Medulla oblongata (tissue), 1 donor: ENCODE data around the gene C16orf90.
"Not testable (repeated sequence)": the region's sequence is repeated elsewhere in the genome, so short reads cannot be mapped to it uniquely, and the experiment has no call there.

Experiments used
- DNase-seq: peaks from one replicate; pipeline ENCODE4 v3.0.0-alpha.2; 2015; ENCODE audit errors: extremely low spot score

The C16orf90 gene

GRCh38 chr16:3513892-3514583 is 18.7 kb upstream of the C16orf90 start:
- DNase-seq = no peak

GRCh38 chr16:3511286-3512180 is 16.2 kb upstream of the C16orf90 start:
- DNase-seq = no peak

- DNase-seq = no peak
These were observed 15.1 kb upstream of the C16orf90 start for GRCh38 chr16:3510416-3510815.

GRCh38 chr16:3509470-3509928 is 14.2 kb upstream of the C16orf90 start:
- DNase-seq = no peak

GRCh38 chr16:3508736-3509135 is 13.4 kb upstream of the C16orf90 start:
- DNase-seq = no peak

GRCh38 chr16:3503523-3503922 is 8.2 kb upstream of the C16orf90 start:
- no peak for DNase-seq

- DNase-seq = no peak
These were observed 6.6 kb upstream of the C16orf90 start for GRCh38 chr16:3501783-3502400.

- not testable (repeated sequence) for DNase-seq
These were observed 6.1 kb upstream of the C16orf90 start for GRCh38 chr16:3501412-3501761.

- DNase-seq = no peak
These were observed 3.7 kb upstream of the C16orf90 start for GRCh38 chr16:3498988-3499387.

GRCh38 chr16:3497771-3498170 is 2.5 kb upstream of the C16orf90 start:
- DNase-seq = no peak

- DNase-seq = no peak
These were observed 1.1 kb upstream of the C16orf90 start for GRCh38 chr16:3496386-3496785.

GRCh38 chr16:3494386-3494973 is 809 bp downstream of the C16orf90 start:
- DNase-seq = no peak

- DNase-seq = no peak
These were observed 2.9 kb downstream of the C16orf90 start for GRCh38 chr16:3492356-3492755.

GRCh38 chr16:3490911-3491629 is 4.2 kb downstream of the C16orf90 start:
- no peak for DNase-seq

- DNase-seq = no peak
These were observed 6.5 kb downstream of the C16orf90 start for GRCh38 chr16:3488801-3489200.

- DNase-seq = no peak
These were observed 7.5 kb downstream of the C16orf90 start for GRCh38 chr16:3487521-3488410.

GRCh38 chr16:3486506-3487215 is 8.6 kb downstream of the C16orf90 start:
- DNase-seq = no peak

- DNase-seq = no peak
These were observed 9.3 kb downstream of the C16orf90 start for GRCh38 chr16:3485821-3486505.

- DNase-seq = no peak
These were observed 10.1 kb downstream of the C16orf90 start for GRCh38 chr16:3485097-3485745.
